Activated CD4-positive, alpha-beta T cell treated with anti-CD3 and anti-CD28 coated beads, Interleukin-2, amount 50 U/mL, for 24 hours (primary cell): ENCODE measurements around the gene ADNP2.
A peak's percentile ranks its signal among the peaks of the same experiment; 100 is the strongest.

Experiments
- DNase-seq, 2 donors: peaks; one replicate each; pipeline ENCODE4 v3.0.0-alpha.2; 2020; ENCODE audit warnings: low read depth in 1 of 2, low spot score in 1 of 2

The ADNP2 gene

GRCh38 chr18:80105369-80106167 is 3.5 kb upstream of the ADNP2 start:
- DNase-seq, result no peak

DNA sequence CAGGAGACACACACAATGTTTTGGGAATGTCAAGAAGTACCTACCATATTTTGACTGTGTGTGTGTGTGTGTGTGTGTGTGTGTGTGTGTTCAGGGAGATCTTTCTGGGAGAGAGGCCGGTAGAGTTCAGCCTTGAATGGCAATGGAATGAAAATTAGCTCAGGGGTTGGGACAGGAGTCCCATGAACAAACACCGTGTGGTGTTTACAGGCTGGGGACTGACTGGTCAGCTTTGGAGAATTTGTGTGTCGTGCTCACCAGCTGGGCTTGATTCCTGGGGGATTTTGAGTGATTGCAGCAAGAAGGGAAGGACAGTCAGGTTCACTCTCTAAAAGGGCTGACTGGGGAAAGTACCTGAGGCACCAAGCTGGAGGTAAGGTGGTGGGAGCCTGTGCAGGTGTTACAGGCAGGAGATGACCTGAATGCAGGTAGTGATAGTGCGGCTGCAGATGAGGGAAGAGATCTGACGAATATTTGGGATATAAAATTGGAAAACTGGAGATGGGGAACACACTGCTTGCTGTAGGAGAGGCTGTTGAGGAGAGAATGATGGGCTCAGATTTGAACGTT is 2.5 kb upstream of the ADNP2 start:
- DNase-seq, result no peak

DNA sequence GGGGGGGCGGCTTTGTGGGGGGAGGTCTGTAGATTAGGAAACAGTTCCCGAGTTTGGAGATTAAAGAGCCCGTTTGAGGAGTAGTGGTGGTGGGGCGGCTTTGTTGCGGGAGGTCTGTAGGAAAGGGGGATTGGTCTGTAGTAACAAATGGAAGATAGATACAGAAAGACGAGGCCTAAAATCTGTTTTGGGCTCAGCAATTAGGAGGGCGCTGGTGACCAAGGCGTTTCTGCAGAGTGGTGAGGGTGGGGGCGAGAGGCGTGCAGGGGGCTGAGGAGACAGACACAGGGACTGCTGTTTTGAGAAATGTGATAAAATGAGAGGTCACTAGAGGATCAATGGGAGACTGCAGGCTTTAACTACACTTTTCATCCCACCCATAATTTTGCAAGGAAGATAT is 1.6 kb upstream of the ADNP2 start:
- no peak for DNase-seq

- no peak for DNase-seq
Observed at GRCh38 chr18:80108121-80108536, 933 bp upstream of the ADNP2 start.

- DNase-seq, result peak in 1 of 2 donors; percentile 21
Observed at GRCh38 chr18:80109676-80110078, 615 bp downstream of the ADNP2 start.

DNA sequence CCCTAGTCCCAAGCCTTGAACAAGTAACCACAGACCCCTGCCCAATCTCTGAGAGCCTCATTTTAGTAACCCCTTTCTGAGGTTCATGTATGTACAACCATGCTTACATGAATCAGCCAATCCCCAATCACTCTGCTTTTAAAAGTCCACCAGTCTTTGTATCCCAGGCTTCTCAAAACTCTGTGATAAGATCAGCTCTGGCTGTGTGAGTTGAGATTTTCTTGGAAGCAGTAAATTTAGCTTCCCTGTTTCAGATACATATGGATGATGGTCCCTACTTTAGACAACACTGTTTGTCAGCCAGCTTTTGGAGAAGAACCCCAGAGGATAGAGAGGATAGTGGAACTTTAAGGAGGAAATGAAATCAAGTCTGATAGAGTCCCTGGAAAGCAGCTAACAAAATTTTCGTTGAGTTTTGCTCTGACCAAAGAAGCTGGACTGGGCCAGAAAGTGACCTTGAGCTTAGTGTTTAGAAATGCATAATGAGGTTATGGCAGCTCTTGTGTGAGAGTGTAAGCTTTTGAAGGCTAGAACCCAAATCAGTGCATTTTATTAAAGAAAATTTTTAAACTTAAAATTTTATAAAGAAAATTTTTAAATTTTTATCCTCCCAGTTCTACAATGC is 3.7 kb downstream of the ADNP2 start:
- DNase-seq, result no peak

DNA sequence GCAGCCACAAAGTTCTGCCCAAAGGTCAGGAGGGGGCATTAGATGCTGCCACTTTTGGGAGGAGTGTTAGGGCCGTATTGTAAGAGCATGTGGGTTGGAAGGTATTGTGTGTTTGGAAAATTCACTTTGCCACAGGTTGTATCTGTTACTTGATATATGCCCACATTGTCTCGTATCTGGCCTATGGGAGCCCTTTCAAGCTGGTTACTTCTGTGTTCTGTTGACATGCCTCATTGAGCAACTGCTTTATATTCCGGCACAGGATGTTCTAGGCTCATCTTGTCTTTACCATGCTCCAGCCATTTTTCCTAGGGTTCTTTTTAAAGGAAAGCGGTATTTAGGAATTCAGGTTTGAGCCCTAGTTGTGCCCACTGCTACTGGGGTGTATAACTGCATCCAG is 6.0 kb downstream of the ADNP2 start:
- no peak for DNase-seq

- no peak for DNase-seq
Observed at GRCh38 chr18:80119111-80119510, 10.0 kb downstream of the ADNP2 start.

- no peak for DNase-seq
Observed at GRCh38 chr18:80120932-80121331, 11.9 kb downstream of the ADNP2 start.

DNA sequence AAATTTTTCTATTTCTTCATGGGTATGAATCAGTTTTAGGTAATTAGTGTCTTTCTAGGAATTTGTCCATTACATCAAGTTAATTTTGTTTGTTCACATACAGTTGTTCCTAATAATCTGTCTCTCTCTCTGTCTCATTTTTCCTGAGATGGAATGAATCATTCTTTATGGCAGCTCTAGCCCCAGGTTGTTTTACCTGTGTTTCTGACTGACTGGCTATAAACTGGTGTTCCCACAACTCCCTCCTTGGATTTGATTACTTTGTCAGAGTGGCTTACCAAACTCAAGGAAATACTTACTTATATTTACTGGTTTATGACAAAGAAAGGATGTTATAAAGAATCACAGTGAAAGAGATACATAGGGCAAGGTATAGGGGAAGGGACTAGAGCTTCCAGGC is 15.1 kb downstream of the ADNP2 start:
- DNase-seq, result no peak

GRCh38 chr18:80126797-80127196 is 17.7 kb downstream of the ADNP2 start:
- no peak for DNase-seq

DNA sequence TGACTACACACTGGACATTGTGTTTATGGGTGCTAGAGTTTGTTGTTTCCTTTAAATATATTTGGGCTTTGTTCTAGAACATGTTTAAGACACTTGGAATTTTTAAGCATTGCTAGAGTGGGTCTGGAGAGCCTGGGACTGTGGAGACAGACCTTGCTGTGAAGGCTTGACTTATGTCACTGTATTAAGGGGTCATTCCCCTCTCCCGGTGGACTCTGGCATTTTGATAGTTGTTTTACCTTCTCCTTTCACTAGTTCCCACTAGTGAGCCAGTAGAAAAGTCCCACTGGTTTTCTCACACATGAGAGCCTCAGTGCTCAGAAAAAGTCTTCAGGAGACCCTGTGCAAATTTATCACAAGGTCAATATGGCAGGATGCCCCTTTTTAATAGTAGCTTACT is 18.6 kb downstream of the ADNP2 start:
- DNase-seq, result no peak

GRCh38 chr18:80129672-80130367 is 20.8 kb downstream of the ADNP2 start:
- no peak for DNase-seq

DNA sequence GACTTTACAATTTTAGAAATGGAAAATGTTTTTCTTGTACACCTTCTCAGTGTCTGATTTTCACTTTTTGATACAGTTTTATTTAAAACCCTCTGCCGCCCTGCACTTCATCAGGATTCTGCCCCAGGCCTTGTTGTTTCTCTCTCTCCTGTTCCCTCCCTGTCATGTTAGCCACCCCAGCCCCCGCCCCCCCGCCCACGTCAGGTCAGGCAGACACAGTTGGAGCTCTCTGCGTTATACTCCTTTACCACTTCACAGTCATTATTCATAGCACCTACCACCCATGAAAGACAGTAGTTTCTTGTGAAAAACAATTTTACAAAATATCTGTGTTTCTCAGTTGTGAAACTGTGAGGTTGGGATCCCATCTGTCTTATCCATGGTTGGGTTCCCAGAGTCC is 21.5 kb downstream of the ADNP2 start:
- no peak for DNase-seq

GRCh38 chr18:80132180-80132812 is 23.2 kb downstream of the ADNP2 start:
- no peak for DNase-seq

- no peak for DNase-seq
Observed at GRCh38 chr18:80133124-80133523, 24.1 kb downstream of the ADNP2 start.

DNA sequence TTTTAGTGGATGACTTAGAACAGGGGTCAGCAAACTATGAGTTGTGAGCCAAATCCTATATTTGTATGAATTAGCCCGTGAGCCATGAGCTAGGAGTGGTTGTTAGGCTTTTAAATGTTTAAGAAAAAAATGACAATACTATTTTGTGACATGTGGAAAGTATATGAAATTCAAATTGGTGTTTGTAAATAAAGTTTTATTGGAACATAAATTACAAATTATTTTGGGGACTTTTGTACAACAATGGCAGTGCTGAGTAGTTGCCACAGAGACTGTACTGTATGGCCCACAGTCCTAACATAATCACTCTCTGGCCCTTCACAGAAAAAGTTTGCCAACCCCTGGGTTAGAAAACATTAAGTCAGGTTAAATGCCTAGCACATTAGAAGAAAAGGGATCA is 26.1 kb downstream of the ADNP2 start:
- no peak for DNase-seq

DNA sequence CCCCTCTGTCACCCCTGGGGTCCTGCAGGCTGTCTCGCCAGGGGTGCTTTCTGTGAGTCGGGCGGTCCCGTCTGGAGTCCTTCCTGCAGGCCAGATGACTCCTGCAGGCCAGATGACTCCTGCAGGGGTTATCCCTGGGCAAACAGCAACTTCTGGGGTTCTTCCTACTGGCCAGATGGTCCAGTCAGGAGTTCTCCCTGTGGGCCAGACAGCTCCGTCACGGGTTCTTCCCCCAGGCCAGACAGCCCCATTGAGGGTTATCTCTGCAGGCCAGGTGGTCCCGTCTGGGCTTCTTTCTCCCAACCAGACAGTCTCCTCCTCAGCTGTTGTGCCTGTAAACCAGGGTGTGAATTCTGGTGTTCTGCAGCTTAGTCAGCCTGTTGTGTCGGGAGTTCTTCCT is 27.6 kb downstream of the ADNP2 start:
- DNase-seq, result no peak

DNA sequence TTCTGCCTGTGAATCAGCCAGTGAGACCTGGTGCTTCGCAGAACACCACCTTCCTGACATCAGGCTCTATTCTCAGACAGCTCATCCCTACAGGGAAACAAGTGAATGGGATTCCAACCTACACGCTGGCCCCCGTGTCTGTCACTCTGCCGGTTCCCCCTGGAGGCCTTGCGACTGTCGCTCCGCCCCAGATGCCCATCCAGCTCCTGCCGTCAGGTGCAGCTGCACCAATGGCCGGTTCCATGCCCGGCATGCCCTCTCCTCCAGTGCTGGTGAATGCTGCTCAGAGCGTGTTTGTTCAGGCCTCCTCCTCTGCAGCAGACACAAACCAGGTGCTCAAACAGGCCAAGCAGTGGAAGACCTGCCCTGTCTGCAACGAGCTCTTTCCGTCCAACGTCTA is 28.1 kb downstream of the ADNP2 start:
- no peak for DNase-seq

DNA sequence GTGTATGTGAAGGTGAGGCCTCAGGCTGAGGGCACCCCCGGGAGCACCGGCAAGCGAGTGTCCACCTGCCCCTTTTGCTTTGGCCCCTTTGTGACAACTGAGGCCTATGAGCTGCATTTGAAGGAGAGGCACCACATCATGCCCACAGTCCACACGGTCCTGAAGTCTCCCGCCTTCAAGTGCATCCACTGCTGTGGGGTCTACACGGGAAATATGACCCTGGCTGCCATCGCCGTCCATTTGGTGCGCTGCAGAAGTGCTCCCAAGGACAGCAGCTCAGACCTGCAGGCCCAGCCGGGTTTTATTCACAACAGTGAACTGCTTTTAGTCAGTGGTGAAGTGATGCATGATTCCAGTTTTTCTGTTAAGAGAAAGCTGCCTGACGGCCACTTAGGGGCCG is 28.9 kb downstream of the ADNP2 start:
- DNase-seq, result no peak

DNA sequence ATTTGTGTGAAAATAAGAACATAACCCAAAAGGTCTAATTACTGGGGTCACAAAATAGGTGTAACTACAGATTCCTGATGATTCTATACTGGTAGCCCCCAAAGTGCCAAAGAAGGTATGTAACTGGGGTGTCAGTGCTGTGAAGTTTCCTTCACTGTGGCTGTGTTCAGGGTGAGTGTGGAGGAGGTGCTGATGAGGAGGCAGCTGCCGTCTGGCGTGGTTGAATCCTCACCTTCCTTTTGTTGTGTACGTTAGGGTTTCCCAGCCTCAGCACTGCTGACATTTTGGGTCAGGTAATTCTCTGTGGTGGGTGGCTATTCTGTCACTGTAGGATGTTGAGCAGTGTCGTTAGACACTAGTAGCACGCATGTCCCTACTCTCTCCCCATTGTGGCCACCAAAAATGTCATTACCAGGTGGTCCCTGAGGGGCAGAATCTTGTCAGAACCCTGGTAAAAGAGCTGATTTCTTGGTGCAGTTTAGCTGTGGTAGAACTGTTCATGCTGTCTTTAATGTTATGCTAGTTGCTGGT is 31.5 kb downstream of the ADNP2 start:
- DNase-seq, result no peak
